PC-3 (cell line): ENCODE measurements around the gene KRT15. TPM values are rescaled to one million over a fixed set of nuclear protein-coding genes. Genes with fewer than 3 reads are reported as not detected.

ENCODE experiments used
- ATAC-seq: fragments of 200-7000 bp; cut with Tn5 transposase; 2 replicates; pipeline ENCODE4 v1.9.1; 2020; ENCODE audit warnings: mild to moderate bottlenecking, moderate library complexity
- BruUV-seq: library from RNA; stranded (reverse); fragments of 400-500 nt; replicated peaks from 2 replicates; lab custom pipeline; 2021; lab: Mats Ljungman, UMichigan
- CTCF ChIA-PET: fragments of 300-600 bp; sonication (Branson Sonifier 250); formaldehyde crosslinking; loops from one replicate; lab custom pipeline; 2022; ENCODE audit warnings: antibody characterized with exemption; lab: Charles Lee
- POLR2A ChIA-PET: fragments of 300-600 bp; sonication (Branson Sonifier 250); formaldehyde crosslinking; loops from one replicate; lab custom pipeline; 2022; ENCODE audit warnings: antibody characterized with exemption; ENCODE audit not compliant: unreplicated experiment; lab: Charles Lee
- DNase-seq: peaks from one replicate; pipeline ENCODE4 v3.0.0-alpha.2; 2015
- H2AFZ ChIP-seq: fragments of 300-600 bp; sonication (generic); 2 replicates; pipeline ENCODE4 v1.6.0; 2016; ENCODE audit warnings: antibody characterized with exemption, low read length
- H3F3A ChIP-seq: fragments of 300-600 bp; sonication (generic); one replicate; pipeline ENCODE4 v1.6.0; 2017; ENCODE audit warnings: antibody characterized with exemption, low read length, control low read depth, mild to moderate bottlenecking; ENCODE audit not compliant: unreplicated experiment
- H3K27ac ChIP-seq: fragments of 300-600 bp; sonication (generic); 2 replicates; pipeline ENCODE4 v1.5.1; 2016; ENCODE audit warnings: mild to moderate bottlenecking, low read length
- H3K27me3 ChIP-seq: fragments of 300-600 bp; sonication (generic); 2 replicates; pipeline ENCODE4 v1.6.1; 2016; ENCODE audit warnings: low read length, mixed read lengths
- H3K36me3 ChIP-seq: fragments of 300-600 bp; sonication (generic); 2 replicates; pipeline ENCODE4 v1.6.1; 2016; ENCODE audit warnings: low read depth, mixed run types, low read length, mixed read lengths
- H3K4me1 ChIP-seq: fragments of 300-600 bp; sonication (generic); 2 replicates; pipeline ENCODE4 v1.5.1; 2016; ENCODE audit warnings: low read length; ENCODE audit not compliant: insufficient read depth
- H3K4me2 ChIP-seq: fragments of 300-600 bp; sonication (generic); 2 replicates; pipeline ENCODE4 v1.6.0; 2016; ENCODE audit warnings: low read length
- H3K4me3 ChIP-seq: fragments of 300-600 bp; sonication (generic); 2 replicates; pipeline ENCODE4 v1.5.1; 2016; ENCODE audit warnings: mild to moderate bottlenecking, low read length, mixed read lengths
- H3K79me2 ChIP-seq: fragments of 300-600 bp; sonication (generic); 2 replicates; pipeline ENCODE4 v1.6.1; 2017; ENCODE audit warnings: low read length, mixed read lengths
- H3K9ac ChIP-seq: fragments of 300-600 bp; sonication (generic); 2 replicates; pipeline ENCODE4 v1.6.0; 2016; ENCODE audit warnings: mild to moderate bottlenecking, low read length
- H3K9me2 ChIP-seq: fragments of 300-600 bp; sonication (generic); replicated peaks from 2 replicates; pipeline ENCODE4 v1.6.1; 2016; ENCODE audit warnings: mixed run types, low read length, mixed read lengths
- H3K9me3 ChIP-seq: fragments of 300-600 bp; sonication (generic); 2 replicates; pipeline ENCODE4 v1.6.1; 2016; ENCODE audit warnings: low read length, mixed read lengths
- H4K20me1 ChIP-seq: fragments of 300-600 bp; sonication (generic); 2 replicates; pipeline ENCODE4 v1.6.1; 2016; ENCODE audit warnings: low read length, mixed read lengths
- CTCF ChIP-seq: fragments of 300-600 bp; sonication (generic); conservative IDR thresholded peaks from 2 replicates; pipeline ENCODE4 v1.5.1; 2017; ENCODE audit warnings: antibody characterized with exemption, low read depth, mild to moderate bottlenecking, low read length
- EZH2 ChIP-seq: fragments of 300-600 bp; sonication (generic); IDR thresholded peaks from one replicate; pipeline ENCODE4 v1.6.1; 2017; ENCODE audit warnings: antibody characterized with exemption, mild to moderate bottlenecking, low read length; ENCODE audit not compliant: unreplicated experiment
- EZH2phosphoT487 ChIP-seq: fragments of 300-600 bp; sonication (generic); IDR thresholded peaks from 2 replicates; pipeline ENCODE4 v1.6.1; 2018; ENCODE audit warnings: mild to moderate bottlenecking, antibody characterized with exemption, low read length, borderline replicate concordance
- intact Hi-C: fragments of 100-400 bp; cut with micrococcal nuclease; formaldehyde crosslinking; loops from 2 replicates; pipeline ENCODE4 v1.9.0; 2023
- total RNA-seq: library from RNA; depleted of rRNA; stranded (reverse); fragments of >200 nt; gene quantifications from 2 replicates; pipeline ENCODE4 v1.2.3, GENCODE V29; 2014

KRT15 gene
- total RNA-seq, 1 experiment from 2014 or later: 121 TPM

GRCh38 chr17:41523787-41524186 is 5.1 kb upstream of the KRT15 start:
- ATAC-seq (no peak), DNase-seq (no peak)
- Histone ChIP-seq H3K4me2 (peak overlapping the region; percentile 94), H3K4me3 (peak overlapping the region; percentile 13; the same call in 1 of the 2 replicates), H3K9ac (no peak overlapping the region), H3K79me2 (peaks cover 40% of the 10 kb centered on the region), H3K4me1 (peaks cover 66% of the 10 kb centered on the region), H3K36me3 (peaks cover 27% of the 10 kb centered on the region), H2AFZ (no peak overlapping the region), H3K27me3 (no peaks in the 10 kb centered on the region), H4K20me1 (peaks cover 17% of the 10 kb centered on the region), H3K9me2 (no peaks in the 10 kb centered on the region), H3K27ac (peak overlapping the region; percentile 97), H3F3A (peaks cover 18% of the 10 kb centered on the region), H3K9me3 (no peaks in the 10 kb centered on the region)
- intact Hi-C loops: loop anchor here (10.0 kb wide), 1 partner anchor 119 kb away; no protein-coding TSS in a partner anchor
- POLR2A ChIA-PET: no interaction called here
- no peak for TF ChIP-seq EZH2phosphoT487
- TF ChIP-seq EZH2: no peak
- no peak for TF ChIP-seq CTCF
- CTCF ChIA-PET: no interaction called here
- BruUV-seq: TSS peak; percentile 7

GRCh38 chr17:41523225-41523593 is 4.5 kb upstream of the KRT15 start:
- ATAC-seq (no peak), DNase-seq (no peak)
- peaks cover 68% of the 10 kb centered on the region for H3K4me1 ChIP-seq
- peaks cover 17% of the 10 kb centered on the region for H4K20me1 ChIP-seq
- H3K9ac ChIP-seq: no peak overlapping the region
- peak overlapping the region; percentile 94 for H3K4me2 ChIP-seq
- H3K9me3 ChIP-seq: no peaks in the 10 kb centered on the region
- ChIA-PET CTCF (no interaction called here), POLR2A (interaction anchor here (2.7 kb wide), 1 partner anchor 25 kb away, joined by 14 read pairs; no protein-coding TSS in a partner anchor)
- H3K27ac ChIP-seq: peak overlapping the region; percentile 97
- H3K27me3 ChIP-seq: no peaks in the 10 kb centered on the region
- H3K79me2 ChIP-seq: peaks cover 34% of the 10 kb centered on the region
- peaks cover 27% of the 10 kb centered on the region for H3K36me3 ChIP-seq
- no peaks in the 10 kb centered on the region for H3K9me2 ChIP-seq
- intact Hi-C loops: loop anchor here (10.0 kb wide), 1 partner anchor 118 kb away; no protein-coding TSS in a partner anchor
- H3K4me3 ChIP-seq: no peak overlapping the region
- H2AFZ ChIP-seq: no peak overlapping the region
- TF ChIP-seq EZH2phosphoT487 (no peak), CTCF (no peak), EZH2 (no peak)
- H3F3A ChIP-seq: peaks cover 18% of the 10 kb centered on the region
- BruUV-seq: no TSS peak
